ENCODE measurements around the gene SCUBE3.

DNA sequence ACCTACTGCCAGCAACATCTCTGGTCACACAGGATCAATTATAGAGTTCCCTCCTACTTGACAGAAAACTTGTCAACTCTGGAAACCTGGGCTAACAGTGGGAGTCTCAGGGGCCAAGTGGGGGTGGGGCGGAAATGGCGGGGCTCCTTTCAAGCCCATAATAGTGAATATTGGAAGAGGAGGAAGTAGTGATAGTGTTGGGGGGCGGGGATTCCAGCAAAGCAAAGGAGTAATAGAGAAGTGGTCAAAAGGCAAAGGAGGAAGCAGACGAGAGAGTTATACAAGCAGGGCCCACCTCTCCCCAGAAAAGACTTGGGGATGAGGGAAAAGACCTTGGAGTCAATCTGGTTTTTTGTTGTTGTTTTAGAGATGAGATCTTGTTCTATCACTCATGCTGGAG is 85.9 kb downstream of the SCUBE3 start:
- no peak for TF ChIP-seq CTCF (IDR thresholded peaks at IDR 0.05)
- TF ChIP-seq POLR2AphosphoS5 (IDR thresholded peaks at IDR 0.05) = no peak

Measured in esophagus muscularis mucosa (tissue), 3 donors.